GM19023 (cell line): Measurements from ENCODE around the gene TMEM258.

ENCODE experiments used
- ATAC-seq: cut with Tn5 transposase; IDR thresholded peaks from one replicate; pipeline ENCODE4 v1.9.1; 2021; ENCODE audit warnings: mild to moderate bottlenecking, moderate library complexity; ENCODE audit not compliant: unreplicated experiment

Gene TMEM258

DNA sequence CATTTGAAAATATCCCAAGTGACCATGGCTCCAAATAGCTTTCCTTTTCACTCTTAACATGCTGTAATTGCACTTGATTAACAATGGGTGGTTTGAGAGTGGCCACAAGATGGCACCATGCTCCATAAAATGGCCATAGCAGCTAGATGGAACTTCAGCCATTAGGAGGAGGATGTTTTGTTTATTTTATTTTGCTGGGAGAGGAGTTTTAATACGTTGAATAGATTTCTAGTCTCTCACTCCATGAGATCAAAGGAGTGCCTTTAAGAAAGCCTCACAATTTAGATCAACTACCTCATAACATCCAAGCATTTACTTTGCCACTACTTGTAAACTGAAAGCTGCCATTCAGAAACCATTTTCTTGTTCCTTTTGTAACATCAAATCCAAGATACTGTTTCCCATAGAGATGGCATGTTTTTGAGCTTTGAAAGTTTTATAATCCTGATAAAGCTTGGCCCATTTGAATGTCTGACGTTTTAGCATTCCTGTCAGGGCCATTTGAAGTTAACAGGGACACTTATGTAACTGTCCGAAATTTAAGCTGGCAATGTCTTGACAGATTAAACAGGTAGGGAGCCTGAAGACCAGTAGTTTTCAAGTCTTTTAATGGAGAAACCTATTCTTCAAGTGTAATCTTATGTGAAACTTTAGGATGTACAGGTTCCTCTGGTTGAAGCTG lies 5.0 kb upstream of the TMEM258 start:
- ATAC-seq, result no peak

DNA sequence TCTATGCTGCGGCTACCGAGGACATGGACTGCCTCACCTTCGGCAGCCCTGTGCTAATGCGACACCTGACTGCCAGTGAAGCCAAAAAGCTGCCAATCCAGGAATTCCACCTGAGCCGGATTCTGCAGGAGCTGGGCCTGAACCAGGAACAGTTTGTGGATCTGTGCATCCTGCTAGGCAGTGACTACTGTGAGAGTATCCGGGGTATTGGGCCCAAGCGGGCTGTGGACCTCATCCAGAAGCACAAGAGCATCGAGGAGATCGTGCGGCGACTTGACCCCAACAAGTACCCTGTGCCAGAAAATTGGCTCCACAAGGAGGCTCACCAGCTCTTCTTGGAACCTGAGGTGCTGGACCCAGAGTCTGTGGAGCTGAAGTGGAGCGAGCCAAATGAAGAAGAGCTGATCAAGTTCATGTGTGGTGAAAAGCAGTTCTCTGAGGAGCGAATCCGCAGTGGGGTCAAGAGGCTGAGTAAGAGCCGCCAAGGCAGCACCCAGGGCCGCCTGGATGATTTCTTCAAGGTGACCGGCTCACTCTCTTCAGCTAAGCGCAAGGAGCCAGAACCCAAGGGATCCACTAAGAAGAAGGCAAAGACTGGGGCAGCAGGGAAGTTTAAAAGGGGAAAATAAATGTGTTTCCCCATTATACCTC lies 3.6 kb upstream of the TMEM258 start:
- no peak for ATAC-seq

DNA sequence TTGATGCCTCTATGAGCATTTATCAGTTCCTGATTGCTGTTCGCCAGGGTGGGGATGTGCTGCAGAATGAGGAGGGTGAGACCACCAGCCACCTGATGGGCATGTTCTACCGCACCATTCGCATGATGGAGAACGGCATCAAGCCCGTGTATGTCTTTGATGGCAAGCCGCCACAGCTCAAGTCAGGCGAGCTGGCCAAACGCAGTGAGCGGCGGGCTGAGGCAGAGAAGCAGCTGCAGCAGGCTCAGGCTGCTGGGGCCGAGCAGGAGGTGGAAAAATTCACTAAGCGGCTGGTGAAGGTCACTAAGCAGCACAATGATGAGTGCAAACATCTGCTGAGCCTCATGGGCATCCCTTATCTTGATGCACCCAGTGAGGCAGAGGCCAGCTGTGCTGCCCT lies 3.1 kb upstream of the TMEM258 start:
- no peak for ATAC-seq

GRCh38 chr11:61794579-61794978 lies 2.2 kb upstream of the TMEM258 start:
- no peak for ATAC-seq

DNA sequence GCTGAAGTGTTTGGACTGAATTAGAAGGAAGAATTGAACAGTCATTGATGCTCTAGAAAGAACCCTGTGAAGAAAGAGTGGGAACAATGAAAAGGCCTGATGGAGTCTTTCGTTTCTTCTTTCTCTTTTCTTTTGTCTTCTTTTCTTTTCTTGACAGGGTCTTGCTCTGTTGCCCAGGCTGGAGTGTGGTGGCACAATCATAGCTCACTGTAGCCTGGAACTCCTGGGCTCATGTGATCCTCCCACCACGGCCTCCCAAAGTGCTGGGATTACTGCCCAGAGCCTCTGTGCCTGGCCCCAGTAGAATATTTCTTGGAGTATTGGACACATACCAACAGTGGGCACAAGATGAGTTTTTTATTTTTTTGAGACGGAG lies 1.4 kb upstream of the TMEM258 start:
- ATAC-seq, result no peak

DNA sequence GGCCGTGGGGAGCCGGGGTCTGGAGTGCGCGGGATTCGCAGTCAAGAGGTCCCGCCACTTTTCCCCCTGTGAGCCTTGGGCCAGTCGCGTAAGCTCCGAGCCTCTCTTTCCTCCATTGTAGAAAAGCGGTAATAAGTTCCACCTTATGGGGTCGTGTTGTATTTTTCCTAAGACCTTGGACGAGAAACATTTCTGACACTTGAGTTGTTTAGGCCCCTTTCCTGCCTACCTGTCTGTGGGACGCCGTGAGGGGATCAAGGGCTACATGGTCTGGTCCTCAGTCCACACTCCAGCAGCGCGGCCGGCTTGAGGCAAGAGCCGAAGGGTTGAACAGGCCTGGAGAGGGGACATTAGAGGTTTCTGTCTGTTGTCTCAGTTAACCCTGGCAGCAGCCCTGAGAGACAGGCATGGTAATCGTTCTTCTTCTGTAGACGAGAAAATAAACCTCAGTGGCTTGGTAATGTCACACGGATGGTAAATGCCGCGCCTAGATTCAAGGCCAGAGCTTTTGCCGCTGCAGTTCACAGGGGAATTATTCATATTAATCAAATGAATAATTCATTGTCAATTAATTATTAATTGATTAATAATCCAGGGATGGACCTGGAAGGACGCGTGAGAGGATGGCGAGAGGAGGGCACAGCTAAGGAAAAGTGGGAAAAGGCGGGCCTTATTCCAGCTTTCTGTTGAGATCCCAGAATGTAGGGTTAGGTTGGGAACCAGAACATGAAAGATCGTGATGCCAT lies 857 bp upstream of the TMEM258 start:
- peak; percentile 26 for ATAC-seq

- ATAC-seq, result peak; percentile 27
These were observed 576 bp downstream of the TMEM258 start for GRCh38 chr11:61791737-61792309.

- ATAC-seq, result no peak
These were observed 4.4 kb downstream of the TMEM258 start for GRCh38 chr11:61787928-61788491.

DNA sequence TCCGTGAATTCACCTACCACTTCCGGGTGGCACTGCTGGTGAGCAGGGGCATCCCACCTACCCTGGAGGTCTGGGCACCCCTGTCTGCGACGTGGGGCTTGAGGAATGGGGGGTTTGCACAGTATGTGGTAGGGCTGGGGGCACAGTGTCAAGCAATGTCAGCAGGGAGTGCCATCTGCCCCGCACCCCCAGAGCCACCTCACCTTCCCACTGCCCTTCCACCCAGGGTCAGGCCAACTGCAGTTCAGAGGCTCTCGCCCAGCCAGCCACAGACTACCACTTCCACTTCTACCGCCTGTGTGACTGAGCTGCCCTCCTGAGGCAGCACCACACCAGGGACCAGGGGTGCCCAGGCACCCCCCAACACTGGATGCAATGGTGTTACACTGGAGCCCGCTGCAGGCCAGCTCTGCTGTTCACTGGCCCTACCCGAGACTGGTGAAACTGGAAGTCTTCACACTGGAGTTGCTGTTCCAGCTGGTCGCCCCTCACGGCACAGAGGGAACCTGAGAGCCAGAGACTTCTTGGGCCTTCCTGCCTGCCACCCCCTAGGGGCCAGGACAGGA lies 6.5 kb downstream of the TMEM258 start:
- ATAC-seq, result no peak

DNA sequence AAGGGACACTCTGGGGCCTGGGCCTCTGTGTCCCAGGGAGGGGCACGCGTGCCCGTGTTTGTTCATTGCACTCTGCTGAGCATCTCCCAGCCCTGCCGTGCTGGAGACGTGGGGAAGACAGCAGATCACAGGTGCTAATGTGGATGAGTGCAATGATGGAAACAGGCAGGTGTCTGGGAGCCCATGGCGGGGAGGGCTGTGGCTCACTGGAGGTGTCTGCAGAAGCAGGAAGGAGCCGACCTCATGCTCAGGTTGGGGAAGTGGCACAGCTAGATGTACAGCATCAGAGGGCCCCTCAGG lies 7.9 kb downstream of the TMEM258 start:
- ATAC-seq, result no peak

GRCh38 chr11:61783717-61784505 lies 8.5 kb downstream of the TMEM258 start:
- ATAC-seq, result no peak

DNA sequence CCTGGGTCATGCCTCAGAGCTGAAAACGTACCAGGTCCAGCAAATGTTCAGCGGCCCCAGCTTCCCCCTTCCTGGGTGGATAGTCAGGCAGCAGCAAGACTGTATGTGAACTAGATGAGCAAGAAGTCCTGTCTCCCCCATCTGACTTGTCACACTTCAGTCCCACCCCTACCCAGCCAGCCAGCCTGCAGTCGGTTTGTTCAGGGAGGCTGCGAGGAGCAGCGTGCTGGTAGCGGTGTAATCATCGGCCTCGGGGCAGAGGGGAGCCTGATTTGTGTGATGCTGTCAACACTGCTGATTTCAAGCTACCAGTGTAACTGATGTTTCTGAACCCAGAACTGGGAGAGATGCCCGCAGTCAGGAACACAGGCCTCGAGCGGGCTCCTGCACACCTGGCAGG lies 9.6 kb downstream of the TMEM258 start:
- ATAC-seq, result no peak

GRCh38 chr11:61782299-61782698 lies 10.1 kb downstream of the TMEM258 start:
- no peak for ATAC-seq

DNA sequence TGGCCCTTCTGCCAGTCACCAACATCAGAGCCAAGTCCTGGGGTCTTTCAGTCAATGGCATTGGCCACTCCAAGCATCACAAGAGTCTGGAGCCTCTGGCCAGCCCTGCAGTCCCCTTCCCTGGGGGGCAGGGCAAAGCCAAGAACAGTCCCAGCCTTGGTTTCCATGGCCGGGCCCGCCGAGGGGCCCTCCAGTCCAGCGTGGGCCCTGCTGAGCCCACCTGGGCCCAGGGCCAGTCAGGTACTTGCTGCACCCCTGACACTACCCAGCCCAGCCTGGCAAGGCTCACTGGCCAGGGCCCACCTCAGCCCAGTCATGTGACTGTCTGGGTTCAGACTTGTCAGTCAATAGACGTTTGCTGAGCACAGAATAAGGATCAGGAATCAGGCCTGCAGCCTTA lies 10.8 kb downstream of the TMEM258 start:
- no peak for ATAC-seq

DNA sequence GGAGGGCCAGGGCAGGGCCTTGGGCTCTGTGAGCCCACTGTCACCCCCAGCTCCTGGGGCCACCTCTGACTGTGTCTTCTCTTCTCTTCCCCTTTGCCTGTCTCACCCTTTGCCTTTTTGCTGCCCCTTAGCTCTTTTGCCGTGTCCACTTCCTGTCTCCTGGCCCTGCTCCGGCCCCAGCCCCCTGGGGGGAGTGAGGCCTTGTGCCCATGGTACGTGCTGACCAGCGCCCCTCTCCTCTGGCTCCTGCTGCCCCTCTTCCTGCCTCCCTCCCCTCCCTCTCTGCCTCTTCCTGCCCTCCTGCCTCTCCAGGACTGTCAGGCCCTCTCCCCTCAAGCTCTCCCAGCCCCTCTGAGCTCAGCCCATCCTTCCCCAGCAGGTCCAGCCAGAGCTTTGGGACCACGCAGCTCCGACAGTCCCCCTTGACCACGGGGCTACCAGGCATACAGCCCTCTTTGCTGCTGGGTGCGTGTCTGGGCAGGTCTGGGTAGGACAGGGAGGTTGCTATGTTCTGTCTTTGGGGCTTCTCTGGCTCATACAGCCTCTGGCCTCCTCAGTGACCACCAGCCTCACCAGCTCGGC lies 11.7 kb downstream of the TMEM258 start:
- no peak for ATAC-seq

GRCh38 chr11:61779666-61780525 lies 12.5 kb downstream of the TMEM258 start:
- no peak for ATAC-seq

GRCh38 chr11:61778920-61779650 lies 13.3 kb downstream of the TMEM258 start:
- ATAC-seq, result no peak

GRCh38 chr11:61778357-61778886 lies 14.0 kb downstream of the TMEM258 start:
- ATAC-seq, result no peak
